GM12892 (cell line): ENCODE data around the gene ACAA1.
"Not testable (repeated sequence)": the region's sequence is repeated elsewhere in the genome, so short reads cannot be mapped to it uniquely, and the experiment has no call there.

ENCODE experiments used
- DNase-seq: peaks from one replicate; pipeline ENCODE4 v3.0.0; 2011; ENCODE audit not compliant: insufficient read length
- FAIRE-seq: peaks from 2 replicates; lab custom pipeline; 2011; peaks lifted over from hg19 to GRCh38; lab: Jason Lieb, UNC
- POLR2A ChIP-seq: IDR thresholded peaks from 2 replicates; pipeline ENCODE4 v1.6.1; 2011; ENCODE audit warnings: low read depth, low read length, control low read depth
- POLR2AphosphoS5 ChIP-seq: IDR thresholded peaks from 2 replicates; pipeline ENCODE4 v1.6.1; 2011; ENCODE audit warnings: low read depth, low read length, control low read depth
- TAF1 ChIP-seq: IDR thresholded peaks from 2 replicates; pipeline ENCODE4 v1.6.1; 2011; ENCODE audit warnings: low read depth, mild to moderate bottlenecking, control low read depth, low read length, borderline replicate concordance

Gene ACAA1

DNA sequence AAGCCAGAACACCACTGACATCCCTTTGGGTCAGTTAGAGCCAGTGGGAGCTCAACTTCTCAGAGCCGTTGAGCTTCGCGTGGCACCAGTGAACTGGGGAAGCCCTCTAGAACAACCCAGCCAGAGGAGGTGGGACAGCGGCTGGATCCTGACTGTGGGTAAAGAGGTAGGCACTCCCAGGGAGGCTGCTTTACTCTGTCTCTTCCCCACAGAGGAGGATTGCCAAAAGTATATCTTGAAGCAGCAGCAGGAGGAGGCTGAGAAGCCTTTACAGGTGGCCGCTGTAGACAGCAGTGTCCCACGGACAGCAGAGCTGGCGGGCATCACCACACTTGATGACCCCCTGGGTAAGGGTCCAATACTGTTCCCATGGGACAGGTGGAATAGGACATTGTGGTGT is 2.7 kb upstream of the ACAA1 start:
- peak; percentile 5 for FAIRE-seq
- no peak for TF ChIP-seq TAF1
- DNase-seq: no peak

DNA sequence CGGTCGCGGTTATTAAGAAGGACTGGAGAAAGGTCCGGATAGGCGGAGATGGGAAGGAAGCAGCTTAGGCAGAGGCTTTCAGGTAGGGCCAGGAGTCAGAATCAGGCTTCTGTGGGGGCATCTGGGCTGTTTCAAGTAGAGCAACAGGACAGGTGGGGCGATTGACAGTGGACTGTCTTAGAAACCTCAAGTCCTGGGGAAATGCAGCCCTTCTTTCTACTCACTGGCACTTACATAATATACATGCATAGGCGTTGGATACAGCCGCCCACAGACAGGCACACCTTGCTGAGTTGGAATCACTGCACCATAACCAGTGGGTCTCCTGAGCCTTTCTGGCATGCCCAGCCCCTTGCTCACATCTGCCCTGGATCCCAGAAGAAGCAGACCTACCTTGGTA is 2.3 kb upstream of the ACAA1 start:
- no peak for TF ChIP-seq POLR2A
- no peak for TF ChIP-seq POLR2AphosphoS5
- TF ChIP-seq TAF1: no peak
- FAIRE-seq: no peak

DNA sequence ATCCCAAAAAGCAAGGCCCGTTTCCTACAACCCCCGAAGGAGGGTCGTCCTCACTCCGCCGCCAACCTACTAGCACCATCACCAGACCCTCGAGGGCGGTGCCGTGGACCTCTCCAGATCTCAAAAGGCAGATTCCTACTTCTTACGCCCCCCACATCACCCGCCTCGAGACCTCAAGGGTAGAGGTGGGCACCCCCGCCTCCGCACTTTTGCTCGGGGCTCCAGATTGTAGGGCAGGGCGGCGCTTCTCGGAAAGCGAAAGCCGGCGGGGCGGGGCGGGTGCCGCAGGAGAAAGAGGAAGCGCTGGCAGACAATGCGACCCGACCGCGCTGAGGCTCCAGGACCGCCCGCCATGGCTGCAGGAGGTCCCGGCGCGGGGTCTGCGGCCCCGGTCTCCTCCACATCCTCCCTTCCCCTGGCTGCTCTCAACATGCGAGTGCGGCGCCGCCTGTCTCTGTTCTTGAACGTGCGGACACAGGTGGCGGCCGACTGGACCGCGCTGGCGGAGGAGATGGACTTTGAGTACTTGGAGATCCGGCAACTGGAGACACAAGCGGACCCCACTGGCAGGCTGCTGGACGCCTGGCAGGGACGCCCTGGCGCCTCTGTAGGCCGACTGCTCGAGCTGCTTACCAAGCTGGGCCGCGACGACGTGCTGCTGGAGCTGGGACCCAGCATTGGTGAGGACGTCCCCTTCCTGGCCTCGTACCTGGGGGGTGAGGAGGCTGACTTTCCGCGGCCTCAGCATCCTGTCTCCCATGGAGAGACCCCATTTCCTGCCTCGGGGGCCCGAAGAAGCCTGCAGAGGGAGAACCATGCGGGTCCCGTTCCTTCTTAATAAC is 1.6 kb upstream of the ACAA1 start, which contains the start of gene MYD88:
MYD88 (plus strand) TSS at position 313 of the 842 bp plus-strand sequence; CDS start at position 353, 40 bp downstream.
- DNase-seq (peak; percentile 77), FAIRE-seq (no peak)
- TF ChIP-seq TAF1: no peak
- TF ChIP-seq POLR2A: peak; percentile 87
- TF ChIP-seq POLR2AphosphoS5: peak; percentile 76

More for the DNA sequence above, 2.3 kb upstream of the ACAA1 start:
- no peak for DNase-seq

DNA sequence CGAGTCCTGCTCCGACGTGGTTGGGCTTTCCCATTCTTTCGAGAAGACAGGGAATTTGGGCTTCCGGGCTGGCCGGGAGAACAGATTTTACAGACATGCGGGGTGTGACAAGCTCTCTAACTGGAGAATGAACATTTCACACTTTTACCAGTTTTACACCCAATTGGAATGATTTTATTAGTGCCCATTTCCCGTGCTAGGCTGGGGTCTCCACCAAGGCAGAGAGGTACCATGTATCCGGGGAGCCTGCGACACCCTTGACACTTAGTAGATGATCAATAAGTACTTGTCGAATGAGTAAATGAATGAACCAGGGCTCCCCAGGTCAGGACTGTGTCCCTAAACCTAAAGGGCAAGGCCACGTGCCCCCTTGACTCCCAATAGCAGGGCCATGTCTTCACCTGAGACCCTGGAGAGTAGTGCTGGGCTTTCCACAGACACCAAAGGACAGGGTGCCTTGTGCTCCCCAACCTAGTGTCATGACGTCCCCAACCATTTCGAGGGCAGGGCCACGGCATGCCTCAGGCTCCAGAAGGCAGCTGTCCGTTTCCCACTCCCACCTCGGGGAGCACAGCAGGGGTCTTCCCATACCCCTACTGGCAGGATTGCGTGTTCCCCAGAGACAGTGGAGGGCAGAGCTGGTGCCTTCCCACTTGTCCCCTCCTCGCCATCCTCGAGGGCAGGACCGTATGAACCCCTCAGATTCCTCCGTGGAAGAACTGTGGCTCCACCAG is 855 bp upstream of the ACAA1 start:
- DNase-seq (no peak), FAIRE-seq (no peak)
- TF ChIP-seq POLR2AphosphoS5 (peak; percentile 69), POLR2A (no peak), TAF1 (no peak)

DNA sequence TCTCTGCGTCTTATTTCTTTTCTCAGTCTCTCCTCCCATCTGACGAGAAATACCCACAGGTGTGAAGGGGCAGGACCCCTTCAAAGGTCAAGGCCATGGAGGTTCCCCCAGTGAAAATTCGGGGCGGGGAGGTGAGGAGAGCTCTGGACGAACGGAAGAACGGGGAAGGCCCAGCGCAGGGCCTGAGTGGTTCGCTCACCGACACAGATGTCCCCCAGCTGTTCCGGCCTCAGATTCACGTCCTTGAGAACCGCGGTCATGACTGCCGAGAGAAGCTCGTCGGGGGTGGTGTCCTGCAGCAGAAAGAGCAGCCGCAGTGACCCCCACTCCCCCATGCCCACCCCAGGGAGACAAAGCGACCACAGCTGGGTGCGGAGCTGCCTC is 542 bp downstream of the ACAA1 start:
- FAIRE-seq (no peak), DNase-seq (no peak)
- no peak for TF ChIP-seq TAF1
- TF ChIP-seq POLR2A: no peak
- TF ChIP-seq POLR2AphosphoS5: no peak

DNA sequence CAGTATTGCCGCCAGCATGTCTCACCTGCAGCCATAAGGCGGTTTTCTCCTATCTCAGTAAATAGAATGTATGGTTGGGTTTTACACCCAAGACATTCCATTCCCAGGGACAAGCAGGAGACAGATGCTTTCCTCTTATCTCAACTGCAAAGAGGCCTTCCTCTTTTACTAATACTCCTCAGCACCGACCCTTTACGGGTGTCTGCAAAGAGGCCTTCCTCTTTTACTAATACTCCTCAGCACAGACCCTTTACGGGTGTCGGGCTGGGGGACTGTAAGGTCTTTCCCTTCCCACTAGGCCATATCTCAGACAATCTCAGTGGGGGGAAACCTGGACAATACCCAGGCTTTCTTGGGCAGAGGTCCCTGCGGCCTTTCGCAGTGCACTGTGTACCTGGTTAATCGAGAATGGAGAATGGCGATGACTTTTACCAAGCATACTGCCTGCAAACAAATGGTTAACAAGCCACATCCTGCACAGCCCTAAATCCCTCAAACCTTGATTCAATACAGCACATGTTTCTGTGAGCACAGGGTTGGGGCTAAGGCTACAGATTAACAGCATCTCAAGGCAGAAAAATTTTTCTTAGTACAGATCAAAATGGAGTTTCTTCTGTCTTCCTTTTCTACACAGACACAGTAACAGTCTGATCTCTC is 1.2 kb downstream of the ACAA1 start:
- DNase-seq, FAIRE-seq: not testable (repeated sequence)

DNA sequence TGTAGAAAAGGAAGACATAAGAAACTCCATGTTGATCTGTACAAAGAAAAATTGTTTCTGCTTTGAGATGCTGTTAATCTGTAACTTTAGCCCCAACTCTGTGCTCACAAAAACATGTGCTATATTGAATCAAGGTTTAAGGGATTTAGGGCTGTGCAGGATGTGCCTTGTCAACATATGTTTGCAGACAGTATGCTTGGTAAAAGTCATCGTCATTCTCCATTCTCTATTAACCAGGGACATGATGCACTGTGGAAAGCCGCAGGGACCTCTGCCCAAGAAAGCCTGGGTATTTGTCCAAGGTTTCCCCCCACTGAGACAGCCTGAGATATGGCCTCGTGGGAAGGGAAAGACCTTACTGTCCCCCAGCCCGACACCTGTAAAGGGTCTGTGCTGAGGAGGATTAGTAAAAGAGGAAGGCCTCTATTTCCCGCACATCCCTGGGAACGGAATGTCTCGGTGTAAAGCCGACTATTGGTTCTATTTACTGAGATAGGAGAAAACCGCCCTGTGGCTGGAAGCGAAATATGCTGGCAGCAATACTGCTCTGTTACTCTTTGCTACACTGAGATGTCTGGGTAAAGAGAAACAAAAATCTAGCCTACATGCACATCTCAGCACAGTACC is 2.3 kb downstream of the ACAA1 start:
- not testable (repeated sequence) for FAIRE-seq, DNase-seq

DNA sequence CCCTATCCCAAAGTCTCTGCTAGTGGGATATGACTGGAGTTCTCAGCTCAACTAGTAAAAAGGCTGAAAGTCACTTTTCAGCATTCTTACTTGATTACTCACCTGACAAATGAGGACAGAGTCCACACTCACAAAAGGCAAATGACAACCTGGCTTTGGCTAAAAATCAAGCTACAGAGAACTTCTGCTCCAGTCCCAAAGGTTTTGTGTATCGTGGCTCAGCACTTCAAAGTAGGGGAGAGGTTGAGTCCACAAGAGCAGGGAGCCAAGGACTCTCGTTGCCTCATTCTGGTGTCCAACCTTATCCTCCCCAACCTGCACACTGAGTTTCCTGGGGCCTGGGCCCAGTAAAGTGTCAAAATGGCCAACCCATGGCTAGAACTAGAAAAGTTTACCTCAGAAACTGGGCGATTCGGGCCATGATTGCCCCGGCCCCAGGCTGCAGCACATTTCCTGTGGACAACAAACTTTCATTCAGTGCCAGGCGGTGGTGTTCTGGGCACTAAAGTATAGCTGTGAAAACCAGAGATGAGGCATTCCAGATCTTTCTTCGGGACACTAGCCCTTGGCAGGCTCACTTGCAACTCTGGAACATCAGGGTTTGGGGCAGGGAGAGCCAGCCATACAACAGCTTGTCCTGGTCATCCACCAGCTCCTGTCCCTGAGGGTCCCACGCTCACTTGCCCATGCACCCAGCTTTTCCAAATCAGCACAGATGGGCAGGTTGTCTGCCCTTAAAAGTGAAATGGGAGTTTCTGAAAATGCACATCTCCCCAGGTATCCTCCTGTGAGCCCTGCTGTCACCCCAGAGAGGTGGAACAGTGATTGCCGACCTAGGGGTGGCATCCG is 3.1 kb downstream of the ACAA1 start:
- FAIRE-seq (no peak), DNase-seq (no peak)

DNA sequence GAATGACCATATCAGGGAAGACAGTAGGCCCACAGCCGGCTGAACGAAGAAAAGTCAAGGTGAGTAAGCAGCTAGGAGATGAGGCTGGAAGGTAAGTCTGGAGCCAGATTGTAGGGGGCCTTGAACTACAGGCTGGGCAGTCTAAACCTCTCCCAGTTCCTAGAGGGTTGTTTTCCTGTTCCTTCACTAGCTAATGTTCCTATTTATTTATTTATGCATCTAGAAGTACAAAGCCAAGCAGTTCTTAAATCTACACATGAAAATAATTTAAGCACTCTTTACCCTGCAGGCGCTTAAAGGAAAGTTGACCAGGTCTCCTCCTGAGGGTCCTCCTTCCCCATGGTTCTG is 3.7 kb downstream of the ACAA1 start:
- FAIRE-seq: no peak
- TF ChIP-seq TAF1 (no peak), POLR2A (no peak), POLR2AphosphoS5 (no peak)
- DNase-seq: no peak

More for the DNA sequence above, 3.1 kb downstream of the ACAA1 start:
- TF ChIP-seq POLR2AphosphoS5 (no peak), TAF1 (no peak), POLR2A (no peak)

DNA sequence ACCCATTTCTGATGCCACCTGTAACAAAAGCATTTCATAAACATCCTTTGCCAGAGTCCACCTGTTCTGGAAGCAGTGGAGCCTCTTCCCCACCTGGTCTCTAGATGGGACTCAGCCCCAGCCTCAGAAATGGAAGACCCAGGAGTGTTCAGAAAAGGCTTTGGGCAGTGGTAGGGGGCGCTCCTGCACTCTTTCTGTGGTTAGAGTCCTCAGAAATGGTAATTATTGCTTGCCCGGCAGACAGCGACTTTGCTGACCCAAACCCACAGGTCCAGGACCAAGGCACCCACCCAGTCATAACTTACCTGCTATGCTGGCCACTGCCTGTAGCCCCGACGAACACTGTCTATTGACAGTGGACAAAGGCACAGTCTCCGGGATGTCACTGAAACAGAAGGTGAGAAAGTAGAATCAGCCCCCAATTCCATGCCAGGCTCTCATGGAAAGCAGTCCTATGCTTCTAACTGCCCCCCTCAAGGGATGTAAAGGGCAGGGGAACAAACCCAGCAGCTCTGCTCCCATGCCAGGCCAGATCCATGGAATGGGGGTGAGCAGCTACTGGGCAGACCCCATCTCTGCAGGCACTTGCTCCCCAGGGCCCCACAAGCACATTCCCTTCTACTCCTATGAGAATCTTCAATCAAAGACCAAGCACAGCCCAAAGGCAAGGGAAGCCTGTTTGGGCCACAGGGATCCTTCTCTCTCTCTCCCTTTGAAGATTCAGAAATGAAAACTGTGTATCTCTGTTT is 5.1 kb downstream of the ACAA1 start:
- DNase-seq: no peak
- no peak for FAIRE-seq
- no peak for TF ChIP-seq POLR2A
- TF ChIP-seq POLR2AphosphoS5: no peak
- TF ChIP-seq TAF1: no peak
